Bronchial epithelial cell (primary cell): ENCODE data around the gene EMC7. TPM values are rescaled to one million over a fixed set of nuclear protein-coding genes. Genes with fewer than 3 reads are reported as not detected.
A peak's percentile ranks its signal among the peaks of the same experiment; 100 is the strongest.

Source experiments
- DNase-seq: peaks from one replicate; pipeline ENCODE4 v3.0.0-alpha.2; 2010; ENCODE audit warnings: low read depth
- FAIRE-seq: peaks from 2 replicates; lab custom pipeline; 2011; peaks lifted over from hg19 to GRCh38; lab: Jason Lieb, UNC
- H3K27me3 ChIP-seq: 2 replicates; pipeline ENCODE4 v1.5.1; 2011; ENCODE audit warnings: low read length; ENCODE audit not compliant: control insufficient read depth, insufficient read depth
- H3K36me3 ChIP-seq: 2 replicates; pipeline ENCODE4 v1.5.1; 2011; ENCODE audit warnings: low read length; ENCODE audit not compliant: control insufficient read depth, insufficient read depth
- H3K4me3 ChIP-seq: 2 replicates; pipeline ENCODE4 v1.5.1; 2011; ENCODE audit warnings: mild to moderate bottlenecking, low read depth, low read length, control low read depth
- total RNA-seq: library from RNA; depleted of rRNA; stranded (reverse); fragments of >200 nt; gene quantifications from 2 replicates; pipeline ENCODE4 v1.2.1, GENCODE V29; 2014
- TF ChIP-seq, protein P1 (sequence below): IDR thresholded peaks from 2 replicates; pipeline ENCODE4 v1.5.1; 2011; ENCODE audit warnings: mild to moderate bottlenecking, moderate library complexity, low read length, control low read depth, inconsistent platforms; ENCODE audit not compliant: insufficient read depth, severe bottlenecking

The EMC7 gene
- total RNA-seq, 1 donor from 2014 or later: 57.4 TPM

DNA sequence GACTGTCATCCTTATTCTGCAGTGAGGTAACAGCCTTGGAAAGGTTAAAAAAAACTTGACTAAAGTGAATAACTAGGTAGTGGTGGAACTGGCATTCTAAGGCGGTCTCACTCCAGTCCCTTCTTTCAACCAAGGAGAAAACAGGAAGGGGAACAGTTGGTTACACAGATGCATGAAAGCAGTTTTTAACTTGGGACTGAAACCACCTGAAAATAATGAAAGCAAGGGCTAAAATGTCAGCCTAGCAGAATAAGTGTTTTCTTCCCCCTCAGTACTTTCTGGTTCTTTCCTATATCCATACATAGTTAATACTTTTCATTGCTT is 61.9 kb downstream of the EMC7 start:
- Histone ChIP-seq H3K27me3 (no peaks in the 10 kb centered on the region), H3K4me3 (no peak overlapping the region), H3K36me3 (no peaks in the 10 kb centered on the region)
- TF ChIP-seq, protein P1, sequence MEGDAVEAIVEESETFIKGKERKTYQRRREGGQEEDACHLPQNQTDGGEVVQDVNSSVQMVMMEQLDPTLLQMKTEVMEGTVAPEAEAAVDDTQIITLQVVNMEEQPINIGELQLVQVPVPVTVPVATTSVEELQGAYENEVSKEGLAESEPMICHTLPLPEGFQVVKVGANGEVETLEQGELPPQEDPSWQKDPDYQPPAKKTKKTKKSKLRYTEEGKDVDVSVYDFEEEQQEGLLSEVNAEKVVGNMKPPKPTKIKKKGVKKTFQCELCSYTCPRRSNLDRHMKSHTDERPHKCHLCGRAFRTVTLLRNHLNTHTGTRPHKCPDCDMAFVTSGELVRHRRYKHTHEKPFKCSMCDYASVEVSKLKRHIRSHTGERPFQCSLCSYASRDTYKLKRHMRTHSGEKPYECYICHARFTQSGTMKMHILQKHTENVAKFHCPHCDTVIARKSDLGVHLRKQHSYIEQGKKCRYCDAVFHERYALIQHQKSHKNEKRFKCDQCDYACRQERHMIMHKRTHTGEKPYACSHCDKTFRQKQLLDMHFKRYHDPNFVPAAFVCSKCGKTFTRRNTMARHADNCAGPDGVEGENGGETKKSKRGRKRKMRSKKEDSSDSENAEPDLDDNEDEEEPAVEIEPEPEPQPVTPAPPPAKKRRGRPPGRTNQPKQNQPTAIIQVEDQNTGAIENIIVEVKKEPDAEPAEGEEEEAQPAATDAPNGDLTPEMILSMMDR: no peak
- no peak for DNase-seq
- no peak for FAIRE-seq

GRCh38 chr15:34038871-34039789 is 62.5 kb downstream of the EMC7 start, which contains the start of gene AVEN:
Gene AVEN (minus strand): TSS chr15:34039204. CDS start chr15:34039046, 158 bp downstream.
- no peak for FAIRE-seq
- H3K36me3 ChIP-seq: no peaks in the 10 kb centered on the region
- no peaks in the 10 kb centered on the region for H3K27me3 ChIP-seq
- TF ChIP-seq, protein P1: no peak
- peak; percentile 45 for DNase-seq
- H3K4me3 ChIP-seq: peak within 1 kb of the TSS; percentile 97

DNA sequence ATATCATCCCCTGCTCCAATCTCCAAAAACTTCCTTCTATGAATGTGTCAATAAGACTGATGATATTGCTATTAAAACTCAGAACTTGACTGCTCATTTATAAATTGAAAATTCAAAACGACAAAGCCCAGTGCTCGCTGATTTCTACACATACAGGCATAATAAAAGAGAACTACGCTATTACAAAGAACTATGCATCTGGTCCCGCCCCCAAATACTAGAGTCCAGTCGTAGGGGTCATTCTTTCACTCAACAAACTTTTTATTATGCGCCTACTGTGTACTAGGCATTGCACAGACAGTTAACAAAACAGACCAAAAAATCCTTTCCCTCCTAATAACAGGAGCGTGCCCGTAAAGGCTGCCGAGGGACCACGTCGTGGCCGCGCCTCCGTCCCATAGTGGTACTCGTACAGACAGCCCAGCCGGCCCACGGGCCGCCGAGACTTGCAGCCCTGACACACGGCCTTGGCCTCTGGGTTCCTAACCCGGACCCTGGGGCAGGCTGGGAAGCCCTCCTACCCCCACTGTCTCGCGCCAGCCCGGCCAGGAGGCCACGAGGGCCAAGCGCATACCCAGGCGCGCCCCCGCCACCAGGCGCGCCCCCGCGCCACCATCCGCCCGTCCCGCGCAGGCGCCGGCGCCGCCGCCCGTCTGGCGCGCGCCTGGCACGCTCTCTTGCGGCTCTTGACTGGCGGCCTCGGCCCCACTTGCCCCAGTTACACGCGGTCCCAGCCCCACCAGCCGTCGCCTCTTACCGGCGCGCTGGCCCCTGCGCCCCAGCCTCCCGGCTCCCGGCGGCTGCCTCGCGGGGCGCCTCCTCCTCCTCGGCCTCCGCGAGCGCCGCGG is 63.4 kb downstream of the EMC7 start:
- no peaks in the 10 kb centered on the region for H3K36me3 ChIP-seq

More for the DNA sequence above, 63.4 kb downstream of the EMC7 start:
- DNase-seq (peak; percentile 36), FAIRE-seq (no peak)
- TF ChIP-seq, protein P1: no peak
- Histone ChIP-seq H3K4me3 (peak overlapping the region; percentile 97), H3K27me3 (no peaks in the 10 kb centered on the region)

Other genes with a start within 250 kb of the EMC7 start
- not detected in 2 replicates for gene CHRM5, start 133.4 kb downstream of the EMC7 start, total RNA-seq
- gene AVEN, start 62.7 kb downstream of the EMC7 start, total RNA-seq: 32.0 and 51.3 TPM in 2 replicates
- gene PGBD4, start 221 bp upstream of the EMC7 start, total RNA-seq: 1.3 and 1.8 TPM in 2 replicates
- 44.0 and 52.1 TPM in 2 replicates for gene KATNBL1, start 108.2 kb upstream of the EMC7 start, total RNA-seq
- 134 and 213 TPM in 2 replicates for gene EMC4, start 123.2 kb upstream of the EMC7 start, total RNA-seq
- 24.5 and 28.8 TPM in 2 replicates for gene SLC12A6, start 235.9 kb upstream of the EMC7 start, total RNA-seq
- 168 and 187 TPM in 2 replicates for gene NOP10, start 241.3 kb upstream of the EMC7 start, total RNA-seq
- gene NUTM1, start 241.5 kb upstream of the EMC7 start, total RNA-seq: not detected in 2 replicates